Epithelial cell of esophagus (primary cell): ENCODE data around the gene NUDT21.

ENCODE experiments used
- DNase-seq: peaks from one replicate; pipeline ENCODE4 v3.0.0; 2010; ENCODE audit warnings: low read depth
- H3K4me3 ChIP-seq: 2 replicates; pipeline ENCODE4 v1.5.1; 2011; ENCODE audit warnings: mild to moderate bottlenecking, low read length, control low read depth
- CTCF ChIP-seq: IDR thresholded peaks from 2 replicates; pipeline ENCODE4 v1.5.1; 2011; ENCODE audit warnings: low read depth, mild to moderate bottlenecking, low read length, control low read depth, inconsistent platforms; ENCODE audit not compliant: insufficient read depth; ENCODE audit errors: missing control alignments

NUDT21 gene

GRCh38 chr16:56419740-56420548 is 31.2 kb downstream of the NUDT21 start:
- TF ChIP-seq CTCF, result no peak
- H3K4me3 ChIP-seq, result no peak overlapping the region
- no peak for DNase-seq

DNA sequence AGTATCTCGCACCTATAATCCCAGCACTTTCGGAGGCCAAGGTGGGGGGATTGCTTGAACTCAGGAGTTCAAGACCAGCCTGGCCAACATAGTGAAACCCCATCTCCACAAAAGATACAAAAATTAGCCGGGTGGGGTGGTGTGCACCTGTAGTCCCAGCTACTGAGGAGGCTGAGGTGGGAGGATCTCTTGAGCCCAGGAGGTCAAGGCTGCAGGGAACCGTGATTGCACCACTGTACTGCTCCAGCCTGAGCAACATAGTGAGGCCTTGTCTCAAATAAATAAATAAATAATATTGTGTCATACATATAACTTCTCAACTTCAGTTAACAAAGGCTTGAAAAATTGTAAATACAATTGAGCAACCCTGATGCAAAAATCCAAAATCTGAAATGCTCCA is 34.0 kb downstream of the NUDT21 start:
- DNase-seq, result no peak
- TF ChIP-seq CTCF, result no peak
- no peak overlapping the region for H3K4me3 ChIP-seq

DNA sequence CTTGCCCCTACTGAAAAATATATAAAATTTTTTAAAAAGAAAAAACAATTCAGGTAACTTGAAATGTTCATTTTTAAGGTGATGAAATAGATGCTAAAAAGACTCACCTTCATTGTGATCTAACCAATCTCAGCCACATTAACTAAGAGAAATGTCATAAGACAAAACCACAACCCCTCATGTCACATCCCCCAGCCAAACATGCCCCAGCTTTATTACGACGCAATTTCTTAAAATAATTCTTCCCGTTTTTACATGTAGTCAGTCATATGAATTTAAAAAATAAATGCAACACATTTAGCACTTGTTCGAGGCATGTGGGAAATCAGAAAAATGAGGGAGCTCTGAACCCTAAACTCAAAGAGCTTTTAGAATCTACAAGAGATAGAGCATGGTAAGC is 35.3 kb downstream of the NUDT21 start:
- no peak for TF ChIP-seq CTCF
- no peak overlapping the region for H3K4me3 ChIP-seq
- no peak for DNase-seq

- DNase-seq, result no peak
- no peak overlapping the region for H3K4me3 ChIP-seq
- no peak for TF ChIP-seq CTCF
Measured at GRCh38 chr16:56414366-56414765, 36.8 kb downstream of the NUDT21 start.

- no peak for DNase-seq
- no peak overlapping the region for H3K4me3 ChIP-seq
- no peak for TF ChIP-seq CTCF
Measured at GRCh38 chr16:56413381-56413780, 37.8 kb downstream of the NUDT21 start.

DNA sequence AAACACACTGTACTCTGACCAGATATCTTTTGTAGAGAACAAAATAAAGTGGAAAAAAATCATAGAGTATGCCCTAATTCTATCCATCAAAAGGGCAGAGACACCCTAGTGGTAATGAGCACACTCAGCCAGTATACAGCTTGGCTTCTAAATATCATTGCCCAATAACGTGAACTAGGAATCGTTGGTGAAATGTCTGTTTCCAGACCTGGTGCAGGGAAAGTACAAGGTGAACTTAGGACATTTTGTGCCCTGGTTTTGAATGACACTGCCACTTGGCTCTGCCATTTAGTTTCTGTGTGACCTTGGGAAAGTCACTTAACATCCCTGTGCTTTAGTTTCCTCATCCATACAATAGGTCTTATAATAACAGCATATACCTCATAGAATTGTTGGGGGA is 39.5 kb downstream of the NUDT21 start:
- no peak for DNase-seq
- TF ChIP-seq CTCF, result no peak
- H3K4me3 ChIP-seq, result no peak overlapping the region

- TF ChIP-seq CTCF, result no peak
- DNase-seq, result no peak
- H3K4me3 ChIP-seq, result no peak overlapping the region
Measured at GRCh38 chr16:56411123-56411522, 40.0 kb downstream of the NUDT21 start.
